ENCODE data around the gene DLX4.

The DLX4 gene

GRCh38 chr17:49941427-49941826 lies 27.6 kb upstream of the DLX4 start:
- H4K20me1 ChIP-seq (ENCODE audit: insufficient read depth), result no peaks in the 10 kb centered on the region
- H3K27me3 ChIP-seq (ENCODE audit: insufficient read depth, low read depth), result peaks cover 99% of the 10 kb centered on the region
- no peaks in the 10 kb centered on the region for H3K79me2 ChIP-seq (ENCODE audit: insufficient read depth, low read depth)
- no peak for TF ChIP-seq CTCF (conservative IDR thresholded peaks at IDR 0.05; ENCODE audit: low read depth, low read length)
- no peak overlapping the region for H3K4me2 ChIP-seq
- H3K36me3 ChIP-seq (ENCODE audit: insufficient read depth), result no peaks in the 10 kb centered on the region
- no peaks in the 10 kb centered on the region for H3K4me1 ChIP-seq (ENCODE audit: low read depth, poor library complexity, severe bottlenecking)
- H3K4me3 ChIP-seq (IDR thresholded peaks at IDR 0.05; ENCODE audit: insufficient read depth, low read depth, low read length), result no peak overlapping the region
- no peak overlapping the region for H3K9ac ChIP-seq
- H3K27ac ChIP-seq, result no peak overlapping the region
- no peak overlapping the region for H2AFZ ChIP-seq (ENCODE audit: low read depth)

GRCh38 chr17:49942947-49943346 lies 26.0 kb upstream of the DLX4 start:
- no peaks in the 10 kb centered on the region for H3K79me2 ChIP-seq (ENCODE audit: insufficient read depth, low read depth)
- H3K27ac ChIP-seq, result no peak overlapping the region
- no peak overlapping the region for H2AFZ ChIP-seq (ENCODE audit: low read depth)
- peaks cover 99% of the 10 kb centered on the region for H3K27me3 ChIP-seq (ENCODE audit: insufficient read depth, low read depth)
- no peak for TF ChIP-seq CTCF (conservative IDR thresholded peaks at IDR 0.05; ENCODE audit: low read depth, low read length)
- H3K4me1 ChIP-seq (ENCODE audit: low read depth, poor library complexity, severe bottlenecking), result no peaks in the 10 kb centered on the region
- H3K36me3 ChIP-seq (ENCODE audit: insufficient read depth), result no peaks in the 10 kb centered on the region
- no peak overlapping the region for H3K4me2 ChIP-seq
- H4K20me1 ChIP-seq (ENCODE audit: insufficient read depth), result no peaks in the 10 kb centered on the region
- no peak overlapping the region for H3K9ac ChIP-seq
- no peak overlapping the region for H3K4me3 ChIP-seq (IDR thresholded peaks at IDR 0.05; ENCODE audit: insufficient read depth, low read depth, low read length)

- H3K4me1 ChIP-seq (ENCODE audit: low read depth, poor library complexity, severe bottlenecking), result no peaks in the 10 kb centered on the region
Measured at GRCh38 chr17:49944273-49944870, 24.6 kb upstream of the DLX4 start.

GRCh38 chr17:49946208-49946607 lies 22.8 kb upstream of the DLX4 start:
- Histone ChIP-seq H3K79me2 (ENCODE audit: insufficient read depth, low read depth) (no peaks in the 10 kb centered on the region), H3K27ac (no peak overlapping the region), H3K4me3 (IDR thresholded peaks at IDR 0.05; ENCODE audit: insufficient read depth, low read depth, low read length) (no peak overlapping the region), H3K4me2 (no peak overlapping the region), H4K20me1 (ENCODE audit: insufficient read depth) (no peaks in the 10 kb centered on the region), H3K27me3 (ENCODE audit: insufficient read depth, low read depth) (peaks cover 99% of the 10 kb centered on the region), H2AFZ (ENCODE audit: low read depth) (no peak overlapping the region), H3K4me1 (ENCODE audit: low read depth, poor library complexity, severe bottlenecking) (no peaks in the 10 kb centered on the region), H3K36me3 (ENCODE audit: insufficient read depth) (no peaks in the 10 kb centered on the region), H3K9ac (no peak overlapping the region)
- no peak for TF ChIP-seq CTCF (conservative IDR thresholded peaks at IDR 0.05; ENCODE audit: low read depth, low read length)

More at GRCh38 chr17:49944273-49944870, 24.6 kb upstream of the DLX4 start:
- no peak overlapping the region for H3K9ac ChIP-seq
- H3K79me2 ChIP-seq (ENCODE audit: insufficient read depth, low read depth), result no peaks in the 10 kb centered on the region
- H3K27ac ChIP-seq, result no peak overlapping the region
- H3K27me3 ChIP-seq (ENCODE audit: insufficient read depth, low read depth), result peaks cover 99% of the 10 kb centered on the region
- H3K4me3 ChIP-seq (IDR thresholded peaks at IDR 0.05; ENCODE audit: insufficient read depth, low read depth, low read length), result no peak overlapping the region
- no peaks in the 10 kb centered on the region for H3K36me3 ChIP-seq (ENCODE audit: insufficient read depth)
- H3K4me2 ChIP-seq, result no peak overlapping the region
- no peak for TF ChIP-seq CTCF (conservative IDR thresholded peaks at IDR 0.05; ENCODE audit: low read depth, low read length)
- no peaks in the 10 kb centered on the region for H4K20me1 ChIP-seq (ENCODE audit: insufficient read depth)
- H2AFZ ChIP-seq (ENCODE audit: low read depth), result no peak overlapping the region

Data from KMS-11 (cell line).